NCI-H2227 treated with DMSO at 0.1 percent for 48 hours (cell line): ENCODE measurements around the gene MYH6.
A peak's percentile ranks its signal among the peaks of the same experiment; 100 is the strongest.

Experiments used
- DNase-seq: peaks from one replicate; lab custom pipeline; 2025; lab: John Stamatoyannopoulos, UW

MYH6 gene

GRCh38 chr14:23355871-23356435, 52.1 kb downstream of the MYH6 start:
- no peak for DNase-seq

- no peak for DNase-seq
Observed at GRCh38 chr14:23354990-23355389, 53.1 kb downstream of the MYH6 start.

- no peak for DNase-seq
Observed at GRCh38 chr14:23353433-23353780, 54.7 kb downstream of the MYH6 start.

DNA sequence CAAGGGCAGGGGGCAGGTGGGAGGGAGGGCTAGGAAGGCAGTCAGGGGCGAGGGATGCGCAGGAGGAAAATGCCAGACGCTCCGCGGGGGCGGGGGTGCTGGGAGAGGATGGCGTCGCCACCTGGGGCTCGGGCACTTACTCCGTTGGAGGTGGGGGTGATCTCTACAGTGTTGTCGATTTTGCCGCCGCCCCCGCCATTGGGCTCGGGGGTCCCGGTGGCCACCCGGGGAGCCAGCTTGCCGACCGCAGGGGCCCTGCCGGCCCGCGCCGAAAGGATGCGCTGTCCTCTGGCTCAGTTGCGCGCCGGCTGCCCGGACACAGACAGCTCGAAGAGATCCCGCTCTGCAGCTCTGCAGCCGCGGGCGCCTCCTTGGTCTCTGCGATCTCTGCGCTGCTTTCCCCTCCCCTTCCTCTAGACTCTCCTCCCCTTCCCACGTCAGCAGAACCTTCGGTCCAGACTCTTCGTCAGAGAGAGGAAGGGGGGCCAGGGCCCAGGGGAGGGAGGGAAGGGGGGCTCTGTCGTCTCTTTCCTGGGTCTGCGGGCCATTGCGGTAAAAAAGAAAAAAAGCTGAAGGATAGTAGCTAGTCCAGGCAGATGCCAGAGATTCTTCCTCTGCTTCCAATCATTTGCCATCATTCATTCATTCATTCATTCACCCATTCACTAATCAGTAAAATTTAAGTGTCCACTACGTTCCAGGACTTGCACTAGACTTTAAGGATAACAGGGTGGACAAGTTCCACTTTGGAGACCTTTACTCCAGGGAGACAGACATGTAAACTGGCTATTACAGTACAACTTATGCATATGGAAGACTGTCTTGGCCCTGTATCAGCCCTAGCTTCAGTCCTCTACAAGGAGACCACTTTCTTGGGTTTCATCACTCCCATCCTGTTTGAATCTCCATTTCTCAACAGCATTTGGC, 55.3 kb downstream of the MYH6 start, which contains the start of gene SLC22A17:
TSS of gene SLC22A17 (minus strand) at position 382 of the 927 bp plus-strand sequence.
- DNase-seq, result peak; percentile 86

DNA sequence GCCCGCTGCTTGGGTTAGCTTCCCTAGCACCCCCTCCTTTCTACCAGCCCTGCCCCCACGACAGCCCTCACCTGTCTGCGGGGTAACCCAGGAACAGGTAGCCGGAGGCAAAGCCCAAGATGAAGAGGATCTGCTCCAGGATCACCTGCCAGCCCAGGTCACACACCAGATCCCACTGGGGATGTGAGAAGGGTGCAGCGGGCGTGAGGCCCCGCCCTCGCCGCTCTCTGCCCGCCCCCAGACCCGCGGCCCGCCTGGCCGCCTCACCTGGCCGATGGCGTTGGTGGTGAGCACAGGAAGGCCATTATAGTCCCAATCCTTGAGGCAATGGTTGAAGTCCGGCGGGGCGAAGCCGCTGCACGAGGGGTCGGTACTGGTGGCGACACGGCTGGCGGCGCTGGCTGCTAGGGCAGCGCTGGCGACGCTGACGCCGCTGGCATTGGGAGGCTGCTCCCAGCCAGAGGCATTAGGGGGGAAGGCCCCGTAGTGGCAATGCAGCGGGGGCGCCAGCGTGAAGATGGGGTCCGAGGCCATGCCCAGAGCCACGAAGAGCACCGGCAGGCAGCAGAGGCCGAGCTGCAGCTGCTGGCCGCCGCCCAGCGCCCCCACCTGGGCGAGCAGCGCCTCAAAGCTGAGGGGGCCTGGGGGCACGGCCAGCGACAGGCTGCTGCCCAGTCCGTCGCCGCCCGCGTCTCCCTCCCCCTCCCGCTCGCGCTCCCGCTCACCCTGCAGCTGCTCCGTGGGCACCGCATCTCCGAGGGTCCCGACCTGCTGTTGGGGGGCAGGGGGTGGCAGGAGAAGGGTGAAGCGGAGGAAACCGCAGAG, 56.2 kb downstream of the MYH6 start:
- no peak for DNase-seq

- DNase-seq, result no peak
Observed at GRCh38 chr14:23349156-23349845, 58.8 kb downstream of the MYH6 start.

DNA sequence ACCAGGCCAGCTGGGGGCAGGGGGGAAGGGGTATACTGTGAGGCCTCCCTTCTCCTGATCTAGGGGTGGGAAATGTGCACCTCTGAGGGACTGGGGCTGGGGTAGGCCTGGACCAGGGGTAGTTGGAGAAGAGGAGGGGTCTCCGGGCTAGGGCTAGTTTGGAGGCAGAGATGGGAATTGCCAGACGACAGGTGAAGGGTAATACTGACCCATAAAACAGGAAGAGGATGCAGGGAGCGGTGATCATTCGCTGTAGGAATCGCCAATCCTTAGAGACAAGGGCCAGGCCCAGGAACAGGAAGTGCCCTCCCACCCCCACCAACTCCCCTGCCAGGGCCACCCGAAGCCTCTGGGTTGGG, 59.8 kb downstream of the MYH6 start:
- no peak for DNase-seq

- DNase-seq, result no peak
Observed at GRCh38 chr14:23347406-23348296, 60.4 kb downstream of the MYH6 start.

DNA sequence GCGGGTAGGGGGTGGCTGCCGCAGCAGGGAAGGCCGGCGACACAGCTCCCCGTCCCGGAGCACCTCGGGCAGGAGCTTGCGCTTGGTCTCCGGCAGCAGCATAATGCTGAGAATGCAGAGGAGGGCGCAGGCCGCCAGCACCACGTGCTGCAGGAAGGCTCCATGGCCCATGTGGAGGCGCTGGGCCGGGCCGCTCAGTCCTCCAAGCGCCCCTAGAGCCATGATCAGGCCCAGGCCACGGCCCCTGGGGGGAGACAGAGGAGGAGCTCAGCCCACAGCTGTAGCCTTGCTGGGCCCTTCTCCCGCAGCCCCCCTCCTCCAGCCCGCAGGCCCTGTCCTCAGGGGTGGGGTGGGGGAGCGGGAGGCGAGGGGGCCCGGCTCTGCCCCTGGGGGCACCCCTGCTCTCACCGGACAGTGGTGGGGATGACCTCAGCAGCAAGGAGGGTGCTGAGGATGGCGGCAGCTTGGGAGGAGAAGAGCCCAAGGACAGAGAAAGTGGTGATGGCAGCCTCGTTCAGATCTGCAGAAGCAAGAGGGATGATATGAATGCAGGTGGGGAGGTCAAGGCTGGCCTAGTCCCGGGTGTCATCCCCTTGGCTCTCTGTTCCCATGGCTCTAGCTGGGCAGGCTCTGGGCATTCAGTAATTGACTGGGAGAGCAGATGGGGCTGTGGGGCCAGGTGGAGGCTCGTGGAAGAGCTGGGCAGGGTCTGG, 61.2 kb downstream of the MYH6 start:
- DNase-seq, result no peak

GRCh38 chr14:23345987-23346692, 61.9 kb downstream of the MYH6 start:
- no peak for DNase-seq

DNA sequence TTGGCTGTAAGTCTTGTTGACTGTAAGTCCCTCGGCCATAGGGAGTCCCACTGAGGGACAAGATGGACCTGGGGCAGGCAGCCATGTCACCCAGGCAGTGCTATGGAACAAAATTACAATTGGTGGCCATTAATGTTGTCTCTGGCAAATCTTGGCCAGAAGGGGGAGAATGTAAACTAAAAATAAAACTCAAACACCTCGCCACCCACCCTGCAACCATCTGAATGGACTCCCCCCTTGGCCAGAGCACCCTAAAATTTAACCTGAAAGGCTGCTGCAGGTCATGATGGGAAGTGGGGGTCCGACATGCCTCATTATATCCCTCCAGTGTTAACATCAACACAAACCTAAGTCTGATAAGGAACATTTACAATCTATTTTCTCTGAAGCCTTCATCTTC, 63.6 kb downstream of the MYH6 start:
- DNase-seq, result no peak

- no peak for DNase-seq
Observed at GRCh38 chr14:23339506-23340268, 68.4 kb downstream of the MYH6 start.

DNA sequence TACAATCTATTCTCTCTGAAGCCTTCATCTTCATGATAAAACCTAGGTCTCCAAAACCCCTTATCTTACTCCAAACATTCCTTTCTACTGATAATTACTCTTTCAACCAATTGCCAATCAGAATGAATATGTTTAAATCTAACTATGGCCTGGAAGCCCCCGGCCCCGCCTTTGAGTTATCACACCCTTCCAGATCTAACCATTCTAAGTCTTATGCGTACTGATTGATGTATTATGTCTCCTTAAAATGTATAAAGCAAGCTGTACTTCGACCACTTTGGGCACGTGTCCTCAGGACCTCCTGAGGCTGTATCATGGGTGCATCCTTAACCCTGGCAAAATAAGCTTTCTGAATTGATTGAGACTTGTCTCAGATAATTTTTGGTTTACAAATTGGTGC, 72.5 kb downstream of the MYH6 start:
- DNase-seq, result no peak
